Measurements from ENCODE around the gene MALRD1.

MALRD1 gene

GRCh38 chr10:19347621-19348020, 299.0 kb downstream of the MALRD1 start:
- DNase-seq (ENCODE audit: low read depth in 4 of 4, low spot score in 1 of 4) = no peak

DNA sequence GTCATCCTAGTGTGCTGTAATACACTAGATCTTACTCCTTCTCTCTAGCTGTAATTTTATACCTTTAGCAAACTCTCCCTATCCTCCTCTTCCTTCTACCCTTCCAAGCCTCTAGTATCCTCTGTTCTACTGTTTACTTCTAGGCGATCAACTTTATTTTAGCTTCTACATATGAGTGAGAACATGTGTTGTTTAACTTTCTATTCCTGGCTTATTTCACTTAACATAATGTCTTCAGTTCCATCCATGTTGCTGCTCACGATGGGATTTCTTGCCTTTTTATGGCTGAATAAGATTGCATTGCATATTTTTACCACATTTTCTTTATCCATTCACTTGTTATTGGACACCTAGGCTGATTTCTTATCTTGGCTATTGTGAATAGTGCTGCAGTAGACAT, 318.6 kb downstream of the MALRD1 start:
- no peak for DNase-seq (ENCODE audit: low read depth in 4 of 4, low spot score in 1 of 4)

- DNase-seq (ENCODE audit: low read depth in 4 of 4, low spot score in 1 of 4) = no peak
Measured at GRCh38 chr10:19373988-19374387, 325.4 kb downstream of the MALRD1 start.

DNA sequence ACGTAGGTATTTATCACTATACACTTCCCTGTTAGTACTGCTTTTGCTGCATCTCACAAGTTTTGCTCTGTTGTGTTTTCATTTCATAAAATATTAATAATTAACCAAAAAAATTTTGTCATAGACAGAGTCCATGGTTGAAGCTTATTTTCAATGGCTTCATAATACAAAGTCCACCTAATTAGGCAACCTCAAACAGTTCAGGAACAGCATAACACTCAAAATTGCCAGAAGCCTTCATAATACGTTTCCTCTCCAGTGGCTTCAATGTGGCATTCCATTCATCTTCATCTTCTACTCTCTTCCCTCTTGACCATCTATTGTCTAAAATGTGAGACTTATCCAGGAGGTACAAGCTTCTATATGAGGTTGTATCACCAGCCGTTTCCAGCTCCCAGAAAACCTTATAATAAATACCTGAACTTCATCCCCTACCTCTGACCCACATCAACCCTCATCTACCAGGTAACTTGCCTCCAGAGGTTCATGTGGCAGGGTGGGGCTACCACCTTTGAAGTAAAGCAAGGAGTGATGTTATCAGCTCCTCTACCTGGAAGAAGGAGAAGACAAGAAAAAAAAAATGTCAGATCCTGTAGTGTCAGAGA, 337.3 kb downstream of the MALRD1 start:
- no peak for DNase-seq (ENCODE audit: low read depth in 4 of 4, low spot score in 1 of 4)

GRCh38 chr10:19408924-19409323, 360.3 kb downstream of the MALRD1 start:
- DNase-seq (ENCODE audit: low read depth in 4 of 4, low spot score in 1 of 4) = no peak

DNA sequence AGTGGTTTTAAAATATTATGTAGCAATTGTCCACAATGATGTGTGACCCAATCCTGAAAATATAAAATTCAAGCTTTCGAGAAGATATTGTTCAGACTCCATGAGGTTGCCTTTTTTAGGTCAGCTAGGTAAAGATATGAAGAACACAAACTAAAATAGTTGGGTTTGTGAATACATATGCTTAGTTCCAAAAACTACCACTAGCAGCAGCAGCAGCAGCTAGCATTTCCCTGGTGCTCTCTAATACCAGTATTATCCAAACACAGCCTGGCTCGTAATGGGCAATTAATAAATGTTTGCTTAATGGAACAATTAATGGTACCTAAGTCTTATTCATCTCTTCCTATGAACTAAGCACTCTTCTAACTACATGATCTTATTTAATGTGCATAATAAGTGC, 362.5 kb downstream of the MALRD1 start:
- DNase-seq (ENCODE audit: low read depth in 4 of 4, low spot score in 1 of 4) = no peak

- no peak for DNase-seq (ENCODE audit: low read depth in 4 of 4, low spot score in 1 of 4)
Measured at GRCh38 chr10:19412531-19412930, 363.9 kb downstream of the MALRD1 start.

DNA sequence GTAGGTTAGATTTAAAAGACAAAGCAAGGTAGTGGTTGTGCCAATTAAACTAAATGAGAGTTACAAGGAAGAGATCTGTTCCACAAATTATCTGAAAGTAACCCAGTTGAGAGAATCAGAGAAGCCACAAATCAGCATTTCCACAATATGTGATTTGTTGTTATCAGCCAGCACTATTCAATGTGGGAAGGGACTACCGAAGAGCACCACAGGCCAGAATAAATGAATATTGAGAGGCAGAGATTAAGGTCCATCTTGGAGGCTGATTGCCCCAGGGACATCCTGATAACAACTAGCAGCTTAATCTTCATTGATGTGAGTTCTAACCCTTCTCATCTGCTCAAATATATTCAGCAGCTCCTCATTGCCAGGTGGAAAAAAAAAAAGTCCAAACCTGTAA, 367.6 kb downstream of the MALRD1 start:
- no peak for DNase-seq (ENCODE audit: low read depth in 4 of 4, low spot score in 1 of 4)

DNA sequence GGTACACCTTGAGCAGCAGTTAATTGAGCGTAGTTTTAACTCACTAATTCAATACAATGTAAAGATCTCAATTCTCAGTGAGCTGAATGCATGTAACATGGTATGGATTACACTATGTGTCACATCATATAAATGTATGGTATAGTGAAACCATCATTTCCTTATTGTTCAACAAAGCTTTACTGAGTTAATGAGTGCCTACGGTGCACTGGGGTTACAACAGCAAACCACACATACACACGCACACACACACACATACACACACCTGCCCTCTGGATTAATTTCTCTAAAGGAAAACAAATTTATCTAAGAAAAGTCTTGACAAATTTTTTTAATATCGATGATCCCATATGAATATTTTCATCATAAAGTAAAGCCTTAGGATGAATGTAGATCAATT, 369.1 kb downstream of the MALRD1 start:
- no peak for DNase-seq (ENCODE audit: low read depth in 4 of 4, low spot score in 1 of 4)

GRCh38 chr10:19421674-19422073, 373.1 kb downstream of the MALRD1 start:
- DNase-seq (ENCODE audit: low read depth in 4 of 4, low spot score in 1 of 4) = no peak

GRCh38 chr10:19426034-19426433, 377.4 kb downstream of the MALRD1 start:
- DNase-seq (ENCODE audit: low read depth in 4 of 4, low spot score in 1 of 4) = no peak

GRCh38 chr10:19431622-19432351, 383.2 kb downstream of the MALRD1 start:
- DNase-seq (ENCODE audit: low read depth in 4 of 4, low spot score in 1 of 4) = no peak

- no peak for DNase-seq (ENCODE audit: low read depth in 4 of 4, low spot score in 1 of 4)
Measured at GRCh38 chr10:19449860-19450259, 401.3 kb downstream of the MALRD1 start.

- DNase-seq (ENCODE audit: low read depth in 4 of 4, low spot score in 1 of 4) = no peak
Measured at GRCh38 chr10:19451356-19451755, 402.8 kb downstream of the MALRD1 start.

DNA sequence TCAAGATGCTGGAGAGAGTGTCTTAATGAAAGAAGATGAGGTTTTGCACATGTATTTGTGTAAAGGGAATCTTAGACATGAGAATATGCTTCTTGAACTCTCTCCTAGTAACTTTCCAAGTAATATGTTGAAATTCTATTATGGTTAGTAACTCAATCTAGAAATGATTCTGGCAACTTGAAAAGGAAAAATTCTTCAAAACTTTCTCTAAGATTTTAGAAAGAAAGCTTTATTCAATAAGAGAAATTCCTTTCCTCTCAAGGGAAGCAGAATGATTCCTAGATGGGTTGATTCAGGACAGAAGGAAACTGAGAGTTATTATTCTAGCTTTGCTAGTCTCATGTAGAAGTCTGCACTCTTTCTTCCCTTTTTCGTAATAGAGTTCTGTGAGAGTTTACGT, 403.3 kb downstream of the MALRD1 start:
- no peak for DNase-seq (ENCODE audit: low read depth in 4 of 4, low spot score in 1 of 4)

DNA sequence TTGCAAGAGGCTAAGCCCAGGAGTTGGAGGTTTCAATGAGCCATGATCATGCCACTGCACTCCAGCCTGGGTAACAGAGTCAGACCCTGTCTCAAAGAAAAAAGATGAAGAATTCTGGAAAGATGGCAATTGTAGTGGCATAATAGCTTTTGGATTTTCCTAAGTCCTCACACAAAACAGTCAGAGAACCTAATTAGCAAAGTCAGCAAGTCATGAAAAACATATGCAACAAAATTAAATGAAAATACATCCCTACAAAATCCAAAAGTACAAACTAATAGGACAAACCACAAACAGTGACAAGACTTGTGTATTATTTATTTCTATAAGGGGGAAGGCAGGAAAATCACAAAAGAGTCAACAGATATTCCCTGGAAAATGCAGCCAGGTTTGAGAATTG, 405.4 kb downstream of the MALRD1 start:
- no peak for DNase-seq (ENCODE audit: low read depth in 4 of 4, low spot score in 1 of 4)

GRCh38 chr10:19461588-19461987, 413.0 kb downstream of the MALRD1 start:
- DNase-seq (ENCODE audit: low read depth in 4 of 4, low spot score in 1 of 4) = no peak

DNA sequence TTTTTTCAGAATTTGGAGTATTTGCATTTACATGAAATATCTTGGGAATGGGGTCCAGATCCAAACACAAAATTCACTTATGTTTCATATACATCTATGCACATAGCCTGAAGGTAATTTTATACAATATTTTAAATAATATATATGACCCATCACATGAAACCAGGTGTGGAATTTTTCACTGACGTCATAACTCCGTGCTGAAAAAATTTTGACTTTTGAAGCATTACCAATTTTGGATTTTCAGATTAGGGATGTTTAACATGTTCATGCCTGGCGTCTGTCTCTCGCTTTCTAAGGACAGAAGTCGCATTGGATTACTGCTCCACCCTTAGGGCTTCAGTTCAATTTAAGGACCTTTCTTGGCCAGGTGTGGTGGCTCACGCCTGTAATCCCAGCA, 418.1 kb downstream of the MALRD1 start:
- no peak for DNase-seq (ENCODE audit: low read depth in 4 of 4, low spot score in 1 of 4)

GRCh38 chr10:19468413-19468812, 419.8 kb downstream of the MALRD1 start:
- no peak for DNase-seq (ENCODE audit: low read depth in 4 of 4, low spot score in 1 of 4)

DNA sequence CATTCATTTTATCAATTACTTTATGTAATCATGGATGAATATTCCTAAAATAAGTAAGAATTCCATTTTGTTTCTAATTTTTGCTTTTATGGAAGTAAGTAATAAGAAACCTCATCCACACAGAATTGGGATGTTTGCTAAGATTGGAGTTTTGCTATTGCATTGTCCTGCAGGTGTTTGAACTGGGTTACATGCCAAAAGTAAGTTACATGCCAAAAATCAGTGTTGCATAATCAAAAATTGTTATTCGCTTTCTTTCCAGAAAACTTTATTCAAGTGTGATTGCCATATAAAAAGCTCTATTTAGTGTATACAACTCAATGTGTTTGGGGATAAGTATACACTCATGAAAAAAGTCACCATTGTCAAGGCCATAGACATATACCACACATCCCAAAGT, 420.9 kb downstream of the MALRD1 start:
- DNase-seq (ENCODE audit: low read depth in 4 of 4, low spot score in 1 of 4) = no peak

GRCh38 chr10:19479854-19480253, 431.3 kb downstream of the MALRD1 start:
- DNase-seq (ENCODE audit: low read depth in 4 of 4, low spot score in 1 of 4) = no peak

- DNase-seq (ENCODE audit: low read depth in 4 of 4, low spot score in 1 of 4) = no peak
Measured at GRCh38 chr10:19480353-19480752, 431.8 kb downstream of the MALRD1 start.

DNA sequence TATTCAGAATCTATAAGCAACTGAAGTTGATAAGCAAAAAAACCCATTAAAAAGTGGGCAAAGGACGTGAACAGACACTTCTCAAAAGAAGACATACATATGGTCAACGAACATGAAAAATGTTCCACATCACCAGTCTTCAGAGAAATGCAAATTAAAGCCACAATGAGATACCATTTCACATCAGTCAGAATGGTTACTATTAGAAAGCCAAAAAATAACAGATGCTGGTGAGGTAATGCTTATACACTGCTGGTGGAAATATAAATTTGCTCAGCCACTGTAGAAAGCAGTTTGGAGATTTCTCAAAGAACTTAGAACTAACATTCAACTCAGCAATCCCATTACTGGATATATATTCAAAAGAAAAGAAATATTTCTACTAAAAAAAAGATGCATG, 434.8 kb downstream of the MALRD1 start:
- DNase-seq (ENCODE audit: low read depth in 4 of 4, low spot score in 1 of 4) = no peak
